Activated naive CD4-positive, alpha-beta T cell treated with anti-CD3 and anti-CD28 coated beads, Interleukin-2, amount 10 ng/mL, durations not matched to agents 7 days and 5 days (primary cell): ENCODE data around the gene SHC2.
"Not testable (repeated sequence)": the region's sequence is repeated elsewhere in the genome, so short reads cannot be mapped to it uniquely, and the experiment has no call there.

Experiments used
- CTCF ChIA-PET: fragments of 350-600 bp; sonication (Branson Sonifier 250); formaldehyde crosslinking; loops from one replicate; lab custom pipeline; 2021; ENCODE audit warnings: antibody characterized with exemption; lab: Charles Lee
- DNase-seq: peaks from one replicate; pipeline ENCODE4 v3.0.0-alpha.2; 2020
- H3K27ac Mint-ChIP-seq: one replicate; pipeline ENCODE4 v1.8.0; 2021; ENCODE audit warnings: mild to moderate bottlenecking, moderate library complexity, mixed read lengths
- H3K27me3 Mint-ChIP-seq: one replicate; pipeline ENCODE4 v1.8.0; 2021; ENCODE audit warnings: mild to moderate bottlenecking, mixed read lengths
- H3K36me3 Mint-ChIP-seq: one replicate; pipeline ENCODE4 v1.8.0; 2021; ENCODE audit warnings: mixed read lengths
- H3K4me1 Mint-ChIP-seq: one replicate; pipeline ENCODE4 v1.8.0; 2021; ENCODE audit warnings: mixed read lengths
- H3K4me3 Mint-ChIP-seq: one replicate; pipeline ENCODE4 v1.8.0; 2021; ENCODE audit warnings: mild to moderate bottlenecking, moderate library complexity, mixed read lengths
- H3K9me3 Mint-ChIP-seq: one replicate; pipeline ENCODE4 v1.8.0; 2021; ENCODE audit warnings: mixed read lengths

The SHC2 gene

DNA sequence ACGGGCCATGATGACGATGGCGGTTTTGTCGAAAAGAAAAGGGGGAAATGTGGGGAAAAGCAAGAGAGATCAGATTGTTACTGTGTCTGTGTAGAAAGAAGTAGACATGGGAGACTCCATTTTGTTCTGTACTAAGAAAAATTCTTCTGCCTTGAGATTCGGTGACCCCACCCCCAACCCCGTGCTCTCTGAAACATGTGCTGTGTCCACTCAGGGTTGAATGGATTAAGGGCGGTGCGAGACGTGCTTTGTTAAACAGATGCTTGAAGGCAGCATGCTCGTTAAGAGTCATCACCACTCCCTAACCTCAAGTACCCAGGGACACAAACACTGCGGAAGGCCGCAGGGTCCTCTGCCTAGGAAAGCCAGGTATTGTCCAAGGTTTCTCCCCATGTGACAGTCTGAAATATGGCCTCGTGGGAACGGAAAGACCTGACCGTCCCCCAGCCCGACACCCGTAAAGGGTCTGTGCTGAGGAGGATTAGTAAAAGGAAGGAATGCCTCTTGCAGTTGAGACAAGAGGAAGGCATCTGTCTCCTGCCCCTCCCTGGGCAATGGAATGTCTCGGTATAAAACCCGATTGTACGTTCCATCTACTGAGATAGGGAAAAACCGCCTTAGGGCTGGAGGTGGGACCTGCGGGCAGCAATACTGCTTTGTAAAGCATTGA lies 74.1 kb downstream of the SHC2 start:
- H3K36me3 Mint-ChIP-seq, H3K9me3 Mint-ChIP-seq, H3K27ac Mint-ChIP-seq, H3K4me3 Mint-ChIP-seq, CTCF ChIA-PET, DNase-seq: not testable (repeated sequence)
- Mint-ChIP-seq H3K27me3 (peaks cover 74% of the 10 kb centered on the region), H3K4me1 (peaks cover 14% of the 10 kb centered on the region)

DNA sequence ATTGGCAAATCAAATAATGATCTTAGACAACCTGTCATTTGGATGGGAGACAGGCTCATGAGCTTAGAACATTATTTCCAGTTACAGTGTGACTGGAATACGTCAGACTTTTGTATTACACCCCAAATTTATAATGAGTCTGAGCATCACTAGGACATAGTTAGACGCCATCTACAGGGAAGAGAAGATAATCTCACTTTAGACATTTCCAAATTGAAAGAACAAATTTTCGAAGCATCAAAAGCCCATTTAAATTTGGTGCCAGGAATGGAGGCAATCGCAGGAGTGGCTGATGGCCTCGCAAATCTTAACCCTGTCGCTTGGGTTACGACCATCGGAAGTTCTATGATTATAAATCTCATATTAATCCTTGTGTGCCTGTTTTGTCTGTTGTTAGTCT lies 74.6 kb downstream of the SHC2 start:
- H3K27ac Mint-ChIP-seq, H3K9me3 Mint-ChIP-seq, DNase-seq, H3K4me3 Mint-ChIP-seq, H3K36me3 Mint-ChIP-seq, CTCF ChIA-PET: not testable (repeated sequence)
- Mint-ChIP-seq H3K4me1 (peaks cover 14% of the 10 kb centered on the region), H3K27me3 (peaks cover 74% of the 10 kb centered on the region)

DNA sequence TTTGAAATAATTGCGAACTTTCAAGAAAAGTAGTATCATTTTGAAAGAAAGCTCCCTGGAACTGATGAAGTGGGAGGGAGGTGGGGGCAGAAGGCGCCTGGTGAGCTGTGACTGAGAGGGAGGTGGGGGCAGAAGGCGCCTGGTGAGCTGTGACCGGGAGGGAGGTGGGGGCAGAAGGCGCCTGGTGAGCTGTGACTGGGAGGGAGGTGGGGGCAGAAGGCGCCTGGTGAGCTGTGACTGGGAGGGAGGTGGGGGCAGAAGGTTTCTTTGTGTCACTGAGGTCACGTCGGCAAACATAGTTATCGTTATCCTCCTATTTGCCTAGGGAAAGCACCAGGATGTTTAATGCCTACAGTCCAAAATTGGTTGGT lies 76.0 kb downstream of the SHC2 start:
- no peak for DNase-seq
- Mint-ChIP-seq H3K4me3 (no peak overlapping the region), H3K27ac (no peak overlapping the region), H3K4me1 (peaks cover 14% of the 10 kb centered on the region), H3K27me3 (peaks cover 76% of the 10 kb centered on the region), H3K9me3 (no peaks in the 10 kb centered on the region), H3K36me3 (no peaks in the 10 kb centered on the region)
- CTCF ChIA-PET: interaction anchor here (3.1 kb wide), 1 partner anchor 126 kb away, joined by 14 read pairs; no protein-coding TSS in a partner anchor

DNA sequence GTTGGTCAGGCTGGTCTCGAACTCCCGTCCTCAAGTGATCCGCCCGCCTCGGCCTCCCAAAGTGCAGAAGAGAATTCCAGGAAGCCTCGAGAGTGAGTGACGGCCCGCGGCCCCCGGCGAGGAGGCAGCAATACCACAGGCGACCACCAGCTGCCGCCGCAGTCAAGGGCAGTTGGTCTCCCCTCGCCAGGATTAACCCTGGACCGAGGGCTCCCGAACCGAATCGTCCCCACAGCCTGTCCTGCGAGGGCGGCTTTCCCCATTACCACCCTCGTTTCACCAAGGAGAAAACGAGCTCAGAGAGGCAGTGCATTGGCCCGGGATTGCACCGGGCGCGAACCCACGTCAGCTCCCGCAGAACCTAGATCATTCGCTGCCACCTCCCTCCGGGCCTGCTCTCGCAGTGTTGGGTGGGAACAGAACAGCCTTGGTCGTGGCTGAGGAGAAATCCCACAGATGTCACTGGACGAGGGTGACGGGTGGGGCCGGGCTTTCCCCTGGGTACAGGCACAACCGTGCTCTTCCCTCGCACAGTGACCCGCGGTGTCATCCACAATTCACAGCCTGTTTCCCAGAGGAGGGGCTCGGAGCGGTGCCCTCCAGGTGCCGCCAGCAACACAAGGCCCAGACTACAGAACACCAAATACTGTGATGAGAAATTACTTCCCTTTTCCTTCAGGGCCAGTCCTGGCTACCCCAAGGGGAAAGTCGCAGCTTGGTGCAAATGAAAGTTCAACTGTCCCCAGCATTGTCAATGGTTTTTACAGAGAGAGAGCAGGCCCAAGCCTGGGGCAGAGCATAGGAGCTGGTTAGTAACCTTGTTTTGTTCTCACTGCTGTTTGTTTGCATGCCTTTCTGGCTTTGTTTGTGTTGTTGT lies 76.7 kb downstream of the SHC2 start:
- H3K4me3 Mint-ChIP-seq: no peak overlapping the region
- no peaks in the 10 kb centered on the region for H3K9me3 Mint-ChIP-seq
- no peaks in the 10 kb centered on the region for H3K36me3 Mint-ChIP-seq
- H3K27me3 Mint-ChIP-seq: peaks cover 70% of the 10 kb centered on the region
- DNase-seq: no peak
- no peak overlapping the region for H3K27ac Mint-ChIP-seq
- CTCF ChIA-PET: interaction anchor here (1.5 to 3.1 kb wide), 2 partner anchors 122 to 126 kb away, joined by 4 to 14 read pairs; no protein-coding TSS in a partner anchor
- peaks cover 14% of the 10 kb centered on the region for H3K4me1 Mint-ChIP-seq

GRCh38 chr19:383040-383439 lies 77.8 kb downstream of the SHC2 start:
- Mint-ChIP-seq H3K4me3 (no peak overlapping the region), H3K4me1 (peaks cover 14% of the 10 kb centered on the region), H3K36me3 (no peaks in the 10 kb centered on the region), H3K27ac (no peak overlapping the region), H3K27me3 (peaks cover 62% of the 10 kb centered on the region), H3K9me3 (no peaks in the 10 kb centered on the region)
- DNase-seq: no peak
- CTCF ChIA-PET: interaction anchor here (1.5 to 3.1 kb wide), 2 partner anchors 123 to 127 kb away, joined by 4 to 14 read pairs; no protein-coding TSS in a partner anchor

DNA sequence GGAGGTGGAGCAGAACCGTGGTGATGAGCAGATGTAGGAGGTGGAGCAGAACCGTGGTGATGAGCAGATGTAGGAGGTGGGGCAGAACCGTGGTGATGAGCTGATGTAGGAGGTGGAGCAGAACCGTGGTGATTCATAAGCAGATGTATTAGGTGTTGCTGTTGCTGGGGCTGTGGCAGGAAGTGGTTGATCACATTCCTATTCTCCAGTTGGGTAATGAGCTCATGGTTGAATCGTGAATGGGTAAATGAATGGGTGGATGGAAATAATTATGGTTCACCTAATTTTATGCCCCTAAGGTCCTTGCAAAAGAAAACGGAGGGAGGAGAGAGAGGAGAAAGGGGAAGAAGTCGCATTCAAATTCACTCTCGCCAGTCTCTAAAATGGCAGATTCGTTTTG lies 78.3 kb downstream of the SHC2 start:
- H3K36me3 Mint-ChIP-seq, H3K4me3 Mint-ChIP-seq, H3K9me3 Mint-ChIP-seq, H3K27ac Mint-ChIP-seq: not testable (repeated sequence)
- Mint-ChIP-seq H3K27me3 (peaks cover 63% of the 10 kb centered on the region), H3K4me1 (peaks cover 16% of the 10 kb centered on the region)
- peak; percentile 41 for DNase-seq
- CTCF ChIA-PET: interaction anchor here (1.5 to 3.1 kb wide), 2 partner anchors 124 to 128 kb away, joined by 4 to 14 read pairs; no protein-coding TSS in a partner anchor

- not testable (repeated sequence) for H3K9me3 Mint-ChIP-seq, DNase-seq, H3K36me3 Mint-ChIP-seq, H3K27ac Mint-ChIP-seq, H3K4me3 Mint-ChIP-seq
- H3K4me1 Mint-ChIP-seq: peaks cover 16% of the 10 kb centered on the region
- CTCF ChIA-PET: interaction anchor here (3.1 kb wide), 1 partner anchor 128 kb away, joined by 14 read pairs; no protein-coding TSS in a partner anchor
- H3K27me3 Mint-ChIP-seq: peaks cover 60% of the 10 kb centered on the region
These were observed 78.9 kb downstream of the SHC2 start for GRCh38 chr19:381901-382300.

- Mint-ChIP-seq H3K27me3 (peaks cover 50% of the 10 kb centered on the region), H3K4me1 (peaks cover 15% of the 10 kb centered on the region)
- H3K27ac Mint-ChIP-seq, H3K36me3 Mint-ChIP-seq, H3K4me3 Mint-ChIP-seq, CTCF ChIA-PET, H3K9me3 Mint-ChIP-seq, DNase-seq: not testable (repeated sequence)
These were observed 80.1 kb downstream of the SHC2 start for GRCh38 chr19:380618-381219.

DNA sequence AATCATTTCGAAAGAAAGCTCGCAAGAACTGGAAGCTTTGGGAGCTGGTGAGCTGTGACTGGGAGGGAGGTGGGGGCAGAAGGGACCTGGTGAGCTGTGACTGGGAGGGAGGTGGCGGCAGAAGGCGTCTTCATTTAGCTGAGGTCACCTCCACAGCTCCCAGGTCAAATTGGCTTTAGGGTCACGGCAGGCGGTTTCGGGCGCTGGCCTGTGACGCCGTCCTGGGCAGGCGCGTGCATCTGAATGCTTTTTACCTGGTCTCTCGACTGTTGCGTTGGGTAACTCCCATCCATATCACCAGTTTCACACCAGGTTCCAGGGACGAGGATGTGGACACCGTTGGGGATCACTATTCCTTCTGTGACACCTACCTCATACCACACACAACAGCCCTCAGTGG lies 81.0 kb downstream of the SHC2 start:
- CTCF ChIA-PET: no interaction called here
- no peaks in the 10 kb centered on the region for H3K9me3 Mint-ChIP-seq
- DNase-seq: no peak
- peaks cover 15% of the 10 kb centered on the region for H3K4me1 Mint-ChIP-seq
- H3K36me3 Mint-ChIP-seq: no peaks in the 10 kb centered on the region
- no peak overlapping the region for H3K27ac Mint-ChIP-seq
- no peak overlapping the region for H3K4me3 Mint-ChIP-seq
- H3K27me3 Mint-ChIP-seq: peaks cover 45% of the 10 kb centered on the region

DNA sequence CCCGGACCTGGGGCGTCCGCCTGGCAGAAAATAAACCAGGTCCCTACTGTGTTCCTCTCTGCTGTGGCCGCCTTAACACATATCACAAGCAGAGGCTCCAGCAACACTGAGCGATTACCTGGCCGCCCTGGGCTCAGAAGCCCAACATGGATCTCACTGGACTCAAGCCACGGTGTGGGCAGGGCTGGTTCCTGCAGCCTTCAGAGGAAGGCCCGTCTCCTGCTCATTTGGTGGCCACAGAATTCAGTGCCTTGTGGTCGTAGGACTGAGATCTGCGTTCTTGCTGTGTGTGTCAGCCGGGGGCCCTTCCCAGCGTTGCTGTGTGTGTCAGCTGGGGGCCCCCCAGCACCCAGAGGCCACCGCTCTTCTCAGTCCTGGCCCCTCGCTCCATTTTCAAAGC lies 82.1 kb downstream of the SHC2 start:
- peaks cover 43% of the 10 kb centered on the region for H3K27me3 Mint-ChIP-seq
- no peak overlapping the region for H3K27ac Mint-ChIP-seq
- peaks cover 13% of the 10 kb centered on the region for H3K4me1 Mint-ChIP-seq
- H3K9me3 Mint-ChIP-seq: no peaks in the 10 kb centered on the region
- DNase-seq: no peak
- no peak overlapping the region for H3K4me3 Mint-ChIP-seq
- CTCF ChIA-PET: no interaction called here
- no peaks in the 10 kb centered on the region for H3K36me3 Mint-ChIP-seq

- H3K9me3 Mint-ChIP-seq: no peaks in the 10 kb centered on the region
- H3K4me1 Mint-ChIP-seq: peaks cover 7% of the 10 kb centered on the region
- CTCF ChIA-PET: no interaction called here
- H3K36me3 Mint-ChIP-seq: no peaks in the 10 kb centered on the region
- no peak overlapping the region for H3K4me3 Mint-ChIP-seq
- no peak overlapping the region for H3K27ac Mint-ChIP-seq
- no peak for DNase-seq
- peaks cover 36% of the 10 kb centered on the region for H3K27me3 Mint-ChIP-seq
These were observed 82.8 kb downstream of the SHC2 start for GRCh38 chr19:377801-378581.

GRCh38 chr19:376111-376470 lies 84.7 kb downstream of the SHC2 start:
- no peak overlapping the region for H3K4me3 Mint-ChIP-seq
- H3K4me1 Mint-ChIP-seq: peaks cover 2% of the 10 kb centered on the region
- CTCF ChIA-PET: no interaction called here
- H3K9me3 Mint-ChIP-seq: no peaks in the 10 kb centered on the region
- peaks cover 34% of the 10 kb centered on the region for H3K27me3 Mint-ChIP-seq
- no peak for DNase-seq
- H3K27ac Mint-ChIP-seq: no peak overlapping the region
- H3K36me3 Mint-ChIP-seq: no peaks in the 10 kb centered on the region

DNA sequence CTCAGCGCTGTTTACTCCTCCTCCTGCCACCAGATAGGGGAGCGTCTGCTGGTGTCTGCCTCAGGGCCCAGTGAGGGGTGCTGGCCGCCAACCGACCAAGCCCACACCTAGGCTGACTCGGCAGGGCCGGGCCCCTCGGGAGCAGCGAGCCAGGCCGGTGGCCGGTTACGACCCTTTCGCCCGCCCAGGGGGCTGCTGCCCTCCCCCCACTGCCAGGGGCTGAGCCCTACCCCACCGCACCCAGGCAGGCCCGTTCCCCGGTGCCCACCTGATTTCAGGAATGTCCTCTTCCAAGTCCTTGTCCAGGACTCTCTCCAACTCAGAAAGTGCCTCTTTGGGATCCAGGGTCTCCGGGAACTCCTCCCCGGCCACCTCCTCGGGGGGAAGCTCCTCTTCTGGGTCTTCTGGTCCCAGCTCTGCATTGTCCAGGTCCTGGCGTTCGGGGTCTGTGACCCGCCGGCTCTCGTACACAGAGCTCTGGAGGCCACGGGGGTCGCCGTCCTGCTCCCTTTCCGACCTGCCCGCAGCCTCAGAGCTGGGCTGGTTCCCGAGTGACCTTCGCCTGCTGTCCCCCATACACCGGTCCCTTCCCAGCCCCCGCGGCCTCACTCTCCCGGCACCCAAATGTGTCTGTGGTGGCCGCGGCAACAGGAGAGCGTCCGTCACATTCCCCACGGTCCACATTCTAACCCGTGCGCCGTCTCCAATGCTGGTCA lies 85.3 kb downstream of the SHC2 start:
- no peak for DNase-seq
- no peaks in the 10 kb centered on the region for H3K36me3 Mint-ChIP-seq
- peaks cover 2% of the 10 kb centered on the region for H3K4me1 Mint-ChIP-seq
- CTCF ChIA-PET: no interaction called here
- H3K4me3 Mint-ChIP-seq: no peak overlapping the region
- no peaks in the 10 kb centered on the region for H3K9me3 Mint-ChIP-seq
- H3K27me3 Mint-ChIP-seq: peaks cover 37% of the 10 kb centered on the region
- no peak overlapping the region for H3K27ac Mint-ChIP-seq
